ENCODE data around the gene TGFBR2.

The TGFBR2 gene

GRCh38 chr3:30711867-30712266 lies 105.5 kb downstream of the TGFBR2 start:
- H3K4me3 ChIP-seq (IDR thresholded peaks at IDR 0.05; ENCODE audit: insufficient read depth, low read depth, low read length): no peak overlapping the region
- TF ChIP-seq CTCF (conservative IDR thresholded peaks at IDR 0.05; ENCODE audit: low read depth, low read length): no peak
- no peaks in the 10 kb centered on the region for H3K36me3 ChIP-seq (ENCODE audit: insufficient read depth)
- H4K20me1 ChIP-seq (ENCODE audit: insufficient read depth): no peaks in the 10 kb centered on the region
- no peaks in the 10 kb centered on the region for H3K4me1 ChIP-seq (ENCODE audit: low read depth, poor library complexity, severe bottlenecking)
- no peak overlapping the region for H3K9ac ChIP-seq
- H2AFZ ChIP-seq (ENCODE audit: low read depth): no peak overlapping the region
- no peak overlapping the region for H3K27ac ChIP-seq
- no peaks in the 10 kb centered on the region for H3K79me2 ChIP-seq (ENCODE audit: insufficient read depth, low read depth)
- no peaks in the 10 kb centered on the region for H3K27me3 ChIP-seq (ENCODE audit: insufficient read depth, low read depth)
- H3K4me2 ChIP-seq: no peak overlapping the region

- no peaks in the 10 kb centered on the region for H3K27me3 ChIP-seq (ENCODE audit: insufficient read depth, low read depth)
- H3K4me3 ChIP-seq (IDR thresholded peaks at IDR 0.05; ENCODE audit: insufficient read depth, low read depth, low read length): no peak overlapping the region
- no peaks in the 10 kb centered on the region for H3K36me3 ChIP-seq (ENCODE audit: insufficient read depth)
- no peaks in the 10 kb centered on the region for H3K4me1 ChIP-seq (ENCODE audit: low read depth, poor library complexity, severe bottlenecking)
- no peak overlapping the region for H3K4me2 ChIP-seq
- no peak for TF ChIP-seq CTCF (conservative IDR thresholded peaks at IDR 0.05; ENCODE audit: low read depth, low read length)
- H3K9ac ChIP-seq: no peak overlapping the region
- no peaks in the 10 kb centered on the region for H3K79me2 ChIP-seq (ENCODE audit: insufficient read depth, low read depth)
- H2AFZ ChIP-seq (ENCODE audit: low read depth): no peak overlapping the region
- no peaks in the 10 kb centered on the region for H4K20me1 ChIP-seq (ENCODE audit: insufficient read depth)
- no peak overlapping the region for H3K27ac ChIP-seq
Observed at GRCh38 chr3:30712991-30713390, 106.6 kb downstream of the TGFBR2 start.

- H3K27ac ChIP-seq: no peak overlapping the region
- H2AFZ ChIP-seq (ENCODE audit: low read depth): no peak overlapping the region
- no peak overlapping the region for H3K4me2 ChIP-seq
- H4K20me1 ChIP-seq (ENCODE audit: insufficient read depth): no peaks in the 10 kb centered on the region
- no peaks in the 10 kb centered on the region for H3K36me3 ChIP-seq (ENCODE audit: insufficient read depth)
- no peaks in the 10 kb centered on the region for H3K79me2 ChIP-seq (ENCODE audit: insufficient read depth, low read depth)
- H3K27me3 ChIP-seq (ENCODE audit: insufficient read depth, low read depth): no peaks in the 10 kb centered on the region
- H3K9ac ChIP-seq: no peak overlapping the region
- no peak for TF ChIP-seq CTCF (conservative IDR thresholded peaks at IDR 0.05; ENCODE audit: low read depth, low read length)
- no peak overlapping the region for H3K4me3 ChIP-seq (IDR thresholded peaks at IDR 0.05; ENCODE audit: insufficient read depth, low read depth, low read length)
- no peaks in the 10 kb centered on the region for H3K4me1 ChIP-seq (ENCODE audit: low read depth, poor library complexity, severe bottlenecking)
Observed at GRCh38 chr3:30713885-30714503, 107.6 kb downstream of the TGFBR2 start.

GRCh38 chr3:30719536-30719935 lies 113.1 kb downstream of the TGFBR2 start:
- no peaks in the 10 kb centered on the region for H3K4me1 ChIP-seq (ENCODE audit: low read depth, poor library complexity, severe bottlenecking)
- H2AFZ ChIP-seq (ENCODE audit: low read depth): no peak overlapping the region
- no peak overlapping the region for H3K4me2 ChIP-seq
- TF ChIP-seq CTCF (conservative IDR thresholded peaks at IDR 0.05; ENCODE audit: low read depth, low read length): no peak
- no peak overlapping the region for H3K27ac ChIP-seq
- no peaks in the 10 kb centered on the region for H3K27me3 ChIP-seq (ENCODE audit: insufficient read depth, low read depth)
- no peaks in the 10 kb centered on the region for H4K20me1 ChIP-seq (ENCODE audit: insufficient read depth)
- H3K4me3 ChIP-seq (IDR thresholded peaks at IDR 0.05; ENCODE audit: insufficient read depth, low read depth, low read length): no peak overlapping the region
- no peaks in the 10 kb centered on the region for H3K79me2 ChIP-seq (ENCODE audit: insufficient read depth, low read depth)
- H3K9ac ChIP-seq: no peak overlapping the region
- no peaks in the 10 kb centered on the region for H3K36me3 ChIP-seq (ENCODE audit: insufficient read depth)
